DND-41 (cell line): Measurements from ENCODE around the gene SDK2.

Experiments
- EZH2 ChIP-seq: IDR thresholded peaks from 3 replicates; pipeline ENCODE4 v1.6.1; 2012; ENCODE audit warnings: borderline replicate concordance, low read depth, mild to moderate bottlenecking, moderate library complexity, low read length, inconsistent platforms; ENCODE audit not compliant: severe bottlenecking
- TF ChIP-seq, protein P1 (sequence below): IDR thresholded peaks from 2 replicates; pipeline ENCODE4 v1.5.1; 2012; ENCODE audit warnings: borderline replicate concordance, low read length, moderate library complexity, mild to moderate bottlenecking; ENCODE audit not compliant: poor library complexity, severe bottlenecking; ENCODE audit errors: extremely low read depth

DNA sequence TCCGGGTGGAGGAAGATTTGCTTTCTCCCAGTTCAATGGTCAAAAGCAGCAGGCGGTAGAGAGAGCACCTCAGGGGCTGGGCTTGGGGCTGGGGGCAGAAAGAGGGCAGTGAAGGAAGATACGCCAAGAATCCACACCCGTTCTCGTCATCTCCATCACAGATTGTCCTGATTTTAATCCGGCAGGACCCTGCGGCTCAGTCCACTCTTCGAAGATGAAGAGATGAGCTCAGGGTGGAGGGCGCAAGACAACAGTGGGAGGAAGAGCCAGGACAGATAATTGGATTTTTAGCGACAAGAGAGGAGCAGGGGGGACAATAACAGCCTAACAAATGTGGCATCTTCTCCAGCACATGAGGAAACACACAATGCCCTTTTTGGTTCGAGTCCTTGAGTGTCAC, 165.9 kb downstream of the SDK2 start:
- TF ChIP-seq, protein P1, sequence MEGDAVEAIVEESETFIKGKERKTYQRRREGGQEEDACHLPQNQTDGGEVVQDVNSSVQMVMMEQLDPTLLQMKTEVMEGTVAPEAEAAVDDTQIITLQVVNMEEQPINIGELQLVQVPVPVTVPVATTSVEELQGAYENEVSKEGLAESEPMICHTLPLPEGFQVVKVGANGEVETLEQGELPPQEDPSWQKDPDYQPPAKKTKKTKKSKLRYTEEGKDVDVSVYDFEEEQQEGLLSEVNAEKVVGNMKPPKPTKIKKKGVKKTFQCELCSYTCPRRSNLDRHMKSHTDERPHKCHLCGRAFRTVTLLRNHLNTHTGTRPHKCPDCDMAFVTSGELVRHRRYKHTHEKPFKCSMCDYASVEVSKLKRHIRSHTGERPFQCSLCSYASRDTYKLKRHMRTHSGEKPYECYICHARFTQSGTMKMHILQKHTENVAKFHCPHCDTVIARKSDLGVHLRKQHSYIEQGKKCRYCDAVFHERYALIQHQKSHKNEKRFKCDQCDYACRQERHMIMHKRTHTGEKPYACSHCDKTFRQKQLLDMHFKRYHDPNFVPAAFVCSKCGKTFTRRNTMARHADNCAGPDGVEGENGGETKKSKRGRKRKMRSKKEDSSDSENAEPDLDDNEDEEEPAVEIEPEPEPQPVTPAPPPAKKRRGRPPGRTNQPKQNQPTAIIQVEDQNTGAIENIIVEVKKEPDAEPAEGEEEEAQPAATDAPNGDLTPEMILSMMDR = no peak
- no peak for TF ChIP-seq EZH2
